AML-193 (cell line): ENCODE results near the gene PAGR1.
"Not testable (repeated sequence)": the region's sequence is repeated elsewhere in the genome, so short reads cannot be mapped to it uniquely, and the experiment has no call there.

Experiments
- DNase-seq, 2 experiments: peaks; one replicate each; lab custom pipeline; 2025; lab: John Stamatoyannopoulos, UW

The PAGR1 gene

DNA sequence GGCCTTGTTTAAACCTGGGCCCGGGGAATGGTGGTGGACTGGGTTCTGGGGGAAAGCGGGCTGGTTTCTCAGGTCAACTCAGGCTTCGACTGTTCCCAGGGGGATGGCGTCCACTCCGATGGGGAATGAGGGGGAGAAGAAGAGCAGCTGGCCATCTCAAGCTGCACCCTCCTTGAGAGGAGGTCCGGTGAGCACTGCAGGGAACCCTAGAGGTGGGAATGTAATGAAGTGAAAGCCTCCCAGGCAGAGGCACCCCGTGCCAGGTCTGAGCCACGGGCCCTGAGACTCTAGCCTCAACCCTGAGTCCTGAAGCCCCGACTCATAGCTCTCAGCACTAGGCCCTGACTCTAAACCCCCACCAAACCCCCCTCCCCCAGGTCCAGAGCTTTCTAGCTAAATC is 48.3 kb downstream of the PAGR1 start:
- no peak for DNase-seq

DNA sequence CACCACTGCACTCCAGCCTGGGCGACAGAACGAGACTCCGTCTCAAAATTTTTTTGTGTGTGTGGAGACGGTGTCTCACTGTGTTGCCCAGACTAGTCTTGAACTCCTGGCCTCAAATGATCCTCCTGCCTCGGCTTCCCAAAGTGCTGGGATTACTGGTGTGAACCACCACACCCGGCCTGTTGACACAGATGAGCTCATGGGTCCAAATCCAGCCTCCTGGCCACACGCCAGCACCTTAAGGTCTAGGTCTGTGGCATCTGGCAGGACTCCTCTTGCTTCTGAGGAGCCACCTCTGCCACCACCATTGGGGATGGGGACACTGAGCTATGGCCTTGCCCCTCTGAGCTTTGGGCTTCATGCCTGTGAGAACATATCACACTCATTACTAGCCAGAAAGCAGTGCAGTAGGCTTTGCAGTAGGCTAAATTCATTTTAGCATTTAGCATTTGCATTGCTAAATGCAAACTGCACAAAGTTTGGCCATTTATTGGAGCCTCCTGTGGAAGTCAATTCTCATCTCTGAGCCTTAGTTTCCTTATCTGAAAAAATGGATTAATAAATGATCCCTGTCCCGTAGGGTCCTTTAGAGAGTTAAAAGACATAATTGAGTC is 52.6 kb downstream of the PAGR1 start:
- no peak for DNase-seq

DNA sequence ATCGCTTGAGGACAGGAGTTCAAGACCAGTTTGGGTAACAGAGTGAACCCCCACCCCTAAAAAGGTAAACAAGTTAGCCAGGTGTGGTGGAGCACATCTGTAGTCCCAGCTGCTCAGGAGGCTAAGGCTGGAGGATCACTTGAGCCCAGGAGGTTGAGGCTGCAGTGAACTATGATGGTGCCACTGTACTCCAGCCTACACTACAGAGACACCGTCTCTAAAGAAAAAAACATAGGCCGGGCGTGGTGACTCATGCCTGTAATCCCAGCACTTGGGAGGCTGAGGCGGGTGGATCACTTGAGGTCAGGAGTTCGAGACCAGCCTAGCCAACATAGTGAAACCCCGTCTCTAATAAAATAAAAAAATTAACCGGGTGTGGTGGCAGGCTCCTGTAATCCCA is 53.1 kb downstream of the PAGR1 start:
- not testable (repeated sequence) for DNase-seq
